Measurements from ENCODE around the gene TRIP4. TPM values are rescaled to one million over a fixed set of nuclear protein-coding genes. Genes with fewer than 3 reads are reported as not detected.

Gene TRIP4
- total RNA-seq, 1 experiment from 2014 or later, result 12.9 TPM

- TF ChIP-seq ATF2 (CRISPR knock-in tag; IDR thresholded peaks at IDR 0.05; ENCODE audit: borderline replicate concordance, low read depth) (no peak), TP53 (CRISPR knock-in tag; IDR thresholded peaks at IDR 0.05) (no peak), SP1 (CRISPR knock-in tag; conservative IDR thresholded peaks at IDR 0.05) (peak; percentile 90), MYBL2 (CRISPR knock-in tag; IDR thresholded peaks at IDR 0.05) (peak; percentile 81), USF2 (CRISPR knock-in tag; IDR thresholded peaks at IDR 0.05) (no peak), CBFB (CRISPR knock-in tag; IDR thresholded peaks at IDR 0.05; ENCODE audit: low read depth) (0 out of 2 replicates have a peak, but pooled peaks have one; percentile 94), ATF1 (CRISPR knock-in tag; IDR thresholded peaks at IDR 0.05) (peak; percentile 40; the same call in 1 of the 2 replicates), PRDM15 (CRISPR knock-in tag; IDR thresholded peaks at IDR 0.05) (peak; percentile 100), ATF6 (CRISPR knock-in tag; IDR thresholded peaks at IDR 0.05) (no peak), JAZF1 (CRISPR knock-in tag; IDR thresholded peaks at IDR 0.05) (no peak), NR3C1 (CRISPR knock-in tag; conservative IDR thresholded peaks at IDR 0.05; ENCODE audit: low read depth) (no peak), FOXP1 (CRISPR knock-in tag; IDR thresholded peaks at IDR 0.05; ENCODE audit: borderline replicate concordance) (peak; percentile 79), GABPB1 (CRISPR knock-in tag; IDR thresholded peaks at IDR 0.05) (peak; percentile 71), NFATC4 (CRISPR knock-in tag; IDR thresholded peaks at IDR 0.05) (no peak), ZBTB21 (CRISPR knock-in tag; IDR thresholded peaks at IDR 0.05; ENCODE audit: borderline replicate concordance) (0 out of 2 replicates have a peak, but pooled peaks have one; percentile 53), E2F1 (CRISPR knock-in tag; IDR thresholded peaks at IDR 0.05) (peak; percentile 57; the same call in 1 of the 2 replicates), KAT7 (CRISPR knock-in tag; IDR thresholded peaks at IDR 0.05; ENCODE audit: borderline replicate concordance) (peak; percentile 75; the same call in 1 of the 2 replicates), CREM (CRISPR knock-in tag; IDR thresholded peaks at IDR 0.05) (peak; percentile 66; the same call in 1 of the 2 replicates), NR2C2 (CRISPR knock-in tag; IDR thresholded peaks at IDR 0.05) (no peak), TEAD1 (CRISPR knock-in tag; IDR thresholded peaks at IDR 0.05) (peak; percentile 98), ATF3 (CRISPR knock-in tag; conservative IDR thresholded peaks at IDR 0.05) (no peak), OVOL2 (CRISPR knock-in tag; IDR thresholded peaks at IDR 0.05; ENCODE audit: borderline replicate concordance) (no peak), USF1 (CRISPR knock-in tag; IDR thresholded peaks at IDR 0.05) (no peak), MAX (CRISPR knock-in tag; IDR thresholded peaks at IDR 0.05) (peak; percentile 59), ZSCAN18 (CRISPR knock-in tag; IDR thresholded peaks at IDR 0.05) (no peak), ZNF416 (CRISPR knock-in tag; IDR thresholded peaks at IDR 0.05) (no peak), GTF2I (CRISPR knock-in tag; conservative IDR thresholded peaks at IDR 0.05) (no peak), JUN (CRISPR knock-in tag; IDR thresholded peaks at IDR 0.05) (no peak)
Observed at GRCh38 chr15:64460206-64460723, 72.6 kb downstream of the TRIP4 start, which contains the start of gene ZNF609 (continued).
